Lower leg skin (tissue), 3 donors: ENCODE data around the gene CCNI.

Experiments
- CTCF ChIP-seq, 3 donors: fragments of 450-650 bp; IDR thresholded peaks; one replicate each; pipeline ENCODE4 v1.5.1; 2016; ENCODE audit warnings: antibody characterized with exemption in 3 of 3, mild to moderate bottlenecking in 3 of 3, moderate library complexity in 2 of 3
- POLR2A ChIP-seq, 2 donors: fragments of 450-650 bp; IDR thresholded peaks; one replicate each; pipeline ENCODE4 v1.6.1; 2016 to 2017; ENCODE audit warnings: antibody characterized with exemption in 2 of 2, mild to moderate bottlenecking in 1 of 2, moderate library complexity in 1 of 2

- TF ChIP-seq CTCF (IDR thresholded peaks at IDR 0.05) (no peak), POLR2A (IDR thresholded peaks at IDR 0.05) (no peak)
Observed at GRCh38 chr4:77031544-77031943, 44.2 kb downstream of the CCNI start.
